Peyer's patch (tissue), 4 donors: ENCODE data around the gene SGTA. TPM values are rescaled to one million over a fixed set of nuclear protein-coding genes. Genes with fewer than 3 reads are reported as not detected.

Experiments
- DNase-seq, 3 donors: peaks; one replicate each; pipeline ENCODE4 v3.0.0-alpha.2; 2017 to 2019
- H3K27ac ChIP-seq, 4 donors: fragments of 200-600 bp; sonication (generic); one replicate each; pipeline ENCODE4 v1.5.1; 2016 to 2019
- H3K27me3 ChIP-seq, 2 donors: fragments of 200-600 bp; sonication (generic); one replicate each; pipeline ENCODE4 v1.5.1; 2019
- H3K36me3 ChIP-seq, 3 donors: fragments of 200-600 bp; sonication (generic); one replicate each; pipeline ENCODE4 v1.5.1; 2016 to 2019
- H3K4me1 ChIP-seq, 4 donors: fragments of 200-600 bp; sonication (generic); one replicate each; pipeline ENCODE4 v1.5.1; 2016 to 2019
- H3K4me3 ChIP-seq, 4 donors: fragments of 200-600 bp; sonication (generic); 1 replicate in 3 of 4; 2 replicates in 1 of 4; pipeline ENCODE4 v1.5.1; 2016 to 2019; ENCODE audit warnings: mild to moderate bottlenecking in 1 of 4
- H3K9me3 ChIP-seq, 4 donors: fragments of 200-600 bp; sonication (generic); one replicate each; pipeline ENCODE4 v1.5.1; 2016 to 2019; ENCODE audit warnings: mild to moderate bottlenecking in 1 of 4
- POLR2A ChIP-seq, 2 donors: fragments of 450-650 bp; IDR thresholded peaks; one replicate each; pipeline ENCODE4 v1.5.1; 2017; ENCODE audit warnings: antibody characterized with exemption in 2 of 2, mild to moderate bottlenecking in 2 of 2, moderate library complexity in 2 of 2
- total RNA-seq, 4 donors: library from RNA; depleted of rRNA; stranded (reverse); fragments of >200 nt; gene quantifications; one replicate each; pipeline ENCODE4 v1.1.0, GENCODE V29; 2016
- TF ChIP-seq, protein P1 (sequence below), 6 experiments: fragments of 450-650 bp in 4 of 6; fragments of 200-600 bp in 2 of 6; sonication (generic) in 1 of 6; IDR thresholded peaks; one replicate each; pipeline ENCODE4 v1.5.1; 2017 to 2019; ENCODE audit warnings: antibody characterized with exemption in 6 of 6, mild to moderate bottlenecking in 3 of 6, moderate library complexity in 1 of 6

The SGTA gene
- total RNA-seq, 4 donors from 2014 or later, result 26.4 to 62.5 (median 45.7) TPM

DNA sequence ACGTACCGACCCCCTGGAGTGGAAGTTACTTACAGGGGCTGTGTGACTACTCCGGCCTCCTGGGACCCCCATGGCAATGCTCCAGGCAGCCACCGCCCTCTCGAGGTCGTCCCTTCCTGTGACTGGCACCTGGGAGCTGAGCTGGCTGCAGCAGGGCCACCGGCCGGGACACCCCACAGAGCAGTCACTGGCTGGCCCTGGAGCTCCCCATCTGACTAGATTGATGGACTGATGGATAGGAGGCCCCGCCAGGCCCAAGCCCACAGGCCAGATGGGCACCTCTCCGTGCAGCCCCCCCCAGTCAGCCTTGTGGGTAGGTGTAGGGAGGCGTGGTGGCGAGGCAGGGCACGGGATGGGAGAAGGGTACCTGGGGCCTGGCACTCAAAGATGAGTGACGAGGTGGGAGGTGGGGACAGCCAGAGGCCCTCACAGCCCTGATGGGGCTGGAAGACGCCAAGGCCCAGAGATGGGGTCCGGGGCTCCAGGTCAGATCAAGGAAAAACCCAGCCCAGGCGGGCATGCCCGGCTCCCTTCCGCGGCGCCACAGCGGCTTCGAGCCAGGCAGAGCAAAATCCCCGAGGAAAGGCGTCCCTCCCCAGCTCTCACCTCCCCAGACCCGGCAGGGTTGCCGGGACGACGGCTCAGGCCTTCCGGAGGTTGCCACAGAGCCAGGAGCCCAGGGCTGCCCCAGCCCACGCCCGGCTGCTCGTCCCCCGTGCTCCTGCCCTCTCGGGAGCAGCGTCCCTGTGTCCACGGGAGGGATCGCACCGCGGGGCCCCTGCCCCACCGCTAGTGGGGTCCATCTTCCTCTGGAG, 51.7 kb downstream of the SGTA start:
- Histone ChIP-seq H3K9me3 (no peaks in the 10 kb centered on the region), H3K27me3 (no peaks in the 10 kb centered on the region), H3K27ac (no peak overlapping the region), H3K4me1 (peaks cover 0 to 5% (median 0%) of the 10 kb centered on the region in 4 donors), H3K36me3 (peaks cover 0 to 33% (median 0%) of the 10 kb centered on the region in 3 donors), H3K4me3 (no peak overlapping the region)
- TF ChIP-seq, protein P1, sequence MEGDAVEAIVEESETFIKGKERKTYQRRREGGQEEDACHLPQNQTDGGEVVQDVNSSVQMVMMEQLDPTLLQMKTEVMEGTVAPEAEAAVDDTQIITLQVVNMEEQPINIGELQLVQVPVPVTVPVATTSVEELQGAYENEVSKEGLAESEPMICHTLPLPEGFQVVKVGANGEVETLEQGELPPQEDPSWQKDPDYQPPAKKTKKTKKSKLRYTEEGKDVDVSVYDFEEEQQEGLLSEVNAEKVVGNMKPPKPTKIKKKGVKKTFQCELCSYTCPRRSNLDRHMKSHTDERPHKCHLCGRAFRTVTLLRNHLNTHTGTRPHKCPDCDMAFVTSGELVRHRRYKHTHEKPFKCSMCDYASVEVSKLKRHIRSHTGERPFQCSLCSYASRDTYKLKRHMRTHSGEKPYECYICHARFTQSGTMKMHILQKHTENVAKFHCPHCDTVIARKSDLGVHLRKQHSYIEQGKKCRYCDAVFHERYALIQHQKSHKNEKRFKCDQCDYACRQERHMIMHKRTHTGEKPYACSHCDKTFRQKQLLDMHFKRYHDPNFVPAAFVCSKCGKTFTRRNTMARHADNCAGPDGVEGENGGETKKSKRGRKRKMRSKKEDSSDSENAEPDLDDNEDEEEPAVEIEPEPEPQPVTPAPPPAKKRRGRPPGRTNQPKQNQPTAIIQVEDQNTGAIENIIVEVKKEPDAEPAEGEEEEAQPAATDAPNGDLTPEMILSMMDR (IDR thresholded peaks at IDR 0.05), result no peak
- no peak for TF ChIP-seq POLR2A (IDR thresholded peaks at IDR 0.05)
- DNase-seq, result no peak

DNA sequence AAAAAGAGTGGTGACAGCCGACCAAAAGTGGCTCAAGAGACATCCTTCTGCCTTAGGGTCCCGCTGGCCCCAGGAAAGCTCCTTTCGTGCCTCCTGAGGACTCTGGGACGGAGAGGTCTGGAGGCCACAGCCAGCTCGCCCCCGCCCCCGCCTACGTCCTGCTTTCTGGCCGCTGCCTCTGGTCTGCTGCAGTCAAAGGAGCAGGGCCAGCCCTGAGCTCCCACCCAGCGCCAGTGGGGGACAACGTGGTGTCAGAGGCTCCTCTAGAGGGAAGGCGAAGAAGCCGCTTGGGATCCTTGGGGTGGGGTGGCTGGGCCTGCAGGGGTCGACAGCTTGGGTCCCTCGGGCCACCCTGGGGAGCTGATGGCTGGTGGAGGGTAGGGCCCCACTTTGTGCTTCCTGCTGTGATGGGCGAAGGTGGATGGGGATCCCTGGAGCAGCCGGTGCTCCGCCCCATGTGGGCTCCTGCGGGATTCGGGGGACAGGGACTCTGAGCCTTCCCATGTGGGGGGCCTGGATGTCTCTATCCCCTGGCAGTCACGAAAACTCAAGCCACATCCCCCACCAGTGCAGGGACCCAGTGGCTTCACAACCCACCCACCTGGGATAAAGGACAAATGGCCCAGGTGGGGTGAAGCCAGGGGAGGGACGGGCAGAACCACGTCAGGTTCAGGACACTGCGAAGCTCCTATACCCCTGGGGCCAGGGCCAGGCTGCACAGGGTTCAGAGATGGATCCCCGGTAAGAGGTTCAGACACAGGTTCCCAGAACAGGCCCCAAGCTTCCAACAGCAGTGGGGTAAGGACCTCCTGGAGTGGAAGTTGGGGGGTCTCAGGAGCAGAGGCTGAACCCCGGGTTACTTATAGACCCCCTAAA, 52.9 kb downstream of the SGTA start:
- H3K4me1 ChIP-seq, result peaks cover 0 to 9% (median 0%) of the 10 kb centered on the region in 4 donors
- no peaks in the 10 kb centered on the region for H3K9me3 ChIP-seq
- DNase-seq, result no peak
- H3K27ac ChIP-seq, result no peak overlapping the region
- H3K4me3 ChIP-seq, result no peak overlapping the region
- peaks cover 0 to 20% (median 0%) of the 10 kb centered on the region in 3 donors for H3K36me3 ChIP-seq
- TF ChIP-seq, protein P1 (IDR thresholded peaks at IDR 0.05), result no peak
- no peak for TF ChIP-seq POLR2A (IDR thresholded peaks at IDR 0.05)
- H3K27me3 ChIP-seq, result no peaks in the 10 kb centered on the region

DNA sequence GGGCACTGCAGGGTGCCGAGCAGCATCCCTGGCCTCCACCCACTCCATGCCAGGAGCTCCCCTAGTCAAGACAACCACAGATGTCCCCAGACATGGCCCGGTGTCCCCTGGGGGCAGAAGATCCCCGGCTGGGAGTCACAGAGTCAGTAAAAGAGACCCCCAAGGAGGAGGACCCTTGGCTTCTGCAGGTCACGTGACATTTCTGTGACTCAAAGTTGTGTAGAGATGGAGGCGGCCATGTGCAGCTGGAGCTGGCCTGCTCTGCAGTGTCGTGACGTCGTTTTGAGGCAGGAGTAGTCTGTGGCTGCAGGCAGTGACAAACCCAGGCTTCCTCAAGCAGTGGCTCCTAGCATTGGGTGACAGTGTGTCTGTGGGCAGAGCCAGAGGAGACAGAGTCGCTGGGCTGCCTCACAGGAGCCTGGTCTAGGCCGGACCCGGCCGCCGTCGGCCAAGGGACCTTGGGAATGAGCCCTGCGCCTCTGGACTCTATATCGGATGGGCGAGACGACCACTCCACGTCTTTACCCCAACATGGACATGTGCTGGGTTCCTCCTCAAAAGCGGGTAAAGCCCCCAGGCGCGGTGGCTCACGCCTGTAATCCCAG, 54.2 kb downstream of the SGTA start:
- Histone ChIP-seq H3K27ac (no peak overlapping the region), H3K9me3 (no peaks in the 10 kb centered on the region), H3K4me1 (peaks cover 0 to 9% (median 0%) of the 10 kb centered on the region in 4 donors), H3K27me3 (no peaks in the 10 kb centered on the region), H3K36me3 (peaks cover 0 to 16% (median 0%) of the 10 kb centered on the region in 3 donors), H3K4me3 (no peak overlapping the region)
- DNase-seq, result no peak
- TF ChIP-seq POLR2A (IDR thresholded peaks at IDR 0.05), result no peak
- TF ChIP-seq, protein P1 (IDR thresholded peaks at IDR 0.05), result no peak

DNA sequence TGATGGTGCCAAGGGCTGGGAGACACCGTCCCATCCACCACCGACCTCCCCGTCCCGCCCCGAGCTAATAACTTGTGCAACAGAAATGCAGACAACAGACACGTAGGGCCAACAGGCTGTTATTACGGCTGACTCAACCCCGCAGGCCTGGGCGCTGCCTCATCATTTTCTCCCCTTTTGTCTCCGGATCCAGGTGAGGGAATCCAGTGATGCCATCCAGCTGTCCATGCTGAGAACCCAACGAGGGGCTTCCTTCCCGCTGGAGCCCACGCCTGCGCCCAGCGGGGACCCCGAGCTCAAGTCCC, 55.5 kb downstream of the SGTA start:
- Histone ChIP-seq H3K36me3 (peaks cover 0 to 7% (median 0%) of the 10 kb centered on the region in 3 donors), H3K9me3 (no peaks in the 10 kb centered on the region), H3K4me3 (no peak overlapping the region), H3K27ac (no peak overlapping the region), H3K4me1 (peaks cover 0 to 9% (median 4%) of the 10 kb centered on the region in 4 donors), H3K27me3 (no peaks in the 10 kb centered on the region)
- TF ChIP-seq, protein P1 (IDR thresholded peaks at IDR 0.05), result no peak
- no peak for TF ChIP-seq POLR2A (IDR thresholded peaks at IDR 0.05)
- DNase-seq, result no peak

DNA sequence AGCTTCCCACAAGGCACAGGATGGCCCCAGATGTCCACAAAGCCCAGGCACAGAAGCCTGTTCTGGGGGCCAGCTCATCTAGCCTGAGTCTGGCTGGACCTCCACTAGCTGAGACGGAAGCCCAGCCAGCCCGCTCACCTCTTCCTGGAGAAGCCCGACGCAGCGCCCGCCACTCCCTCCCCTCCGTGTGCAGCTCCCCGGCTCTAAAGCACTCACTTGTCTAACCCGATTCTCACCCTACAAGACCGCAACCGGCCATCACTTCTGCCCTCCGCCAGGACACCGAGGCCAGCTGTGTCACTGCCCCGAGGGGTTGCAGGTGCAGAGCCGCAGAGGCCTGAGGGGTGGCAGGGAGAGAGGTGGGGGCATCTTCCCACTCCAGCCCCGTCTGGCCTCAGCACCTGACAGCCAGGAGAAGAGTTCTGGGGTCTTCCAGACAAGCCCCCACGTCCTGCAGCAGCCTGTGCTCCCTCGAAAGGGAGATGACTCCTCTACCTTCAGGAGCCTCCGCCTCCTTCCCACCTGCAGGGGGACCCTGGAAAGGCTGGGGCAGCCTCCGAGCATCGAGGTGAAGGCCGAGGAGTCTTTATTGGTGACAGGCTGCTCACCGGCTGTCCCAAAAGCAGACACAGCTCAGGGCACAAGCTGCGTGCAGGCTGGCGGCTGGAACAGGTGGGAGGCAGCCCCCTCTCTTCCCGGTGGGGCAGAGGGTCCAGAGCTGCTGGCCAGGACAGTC, 56.0 kb downstream of the SGTA start:
- Histone ChIP-seq H3K36me3 (peaks cover 0 to 2% (median 0%) of the 10 kb centered on the region in 3 donors), H3K27ac (peak overlapping the region in 1 of 4 donors; percentile 55), H3K4me3 (no peak overlapping the region), H3K9me3 (no peaks in the 10 kb centered on the region), H3K4me1 (peaks cover 0 to 9% (median 4%) of the 10 kb centered on the region in 4 donors), H3K27me3 (no peaks in the 10 kb centered on the region)
- TF ChIP-seq, protein P1 (IDR thresholded peaks at IDR 0.05), result no peak
- TF ChIP-seq POLR2A (IDR thresholded peaks at IDR 0.05), result no peak
- peak in 1 of 3 donors; percentile 45 for DNase-seq
